H1 (cell line): ENCODE measurements around the gene TRIM58. TPM values are rescaled to one million over a fixed set of nuclear protein-coding genes. Genes with fewer than 3 reads are reported as not detected.

Experiments
- CBX5 ChIP-seq: fragments of 300-800, 300-1000 bp; sonication (generic); IDR thresholded peaks from 2 replicates; pipeline ENCODE4 v1.7.1; 2016; ENCODE audit warnings: antibody characterized with exemption, low read length, low read depth
- CBX8 ChIP-seq: fragments of 300-800, 300-1000 bp; sonication (generic); IDR thresholded peaks from 2 replicates; pipeline ENCODE4 v1.7.1; 2016; ENCODE audit warnings: low read depth, low read length, borderline replicate concordance
- CHD7 ChIP-seq: fragments of 300-600 bp; sonication (generic); IDR thresholded peaks from 2 replicates; pipeline ENCODE4 v1.7.1; 2012; ENCODE audit warnings: low read length, moderate library complexity, mild to moderate bottlenecking, inconsistent platforms; ENCODE audit not compliant: insufficient replicate concordance
- CTBP2 ChIP-seq: IDR thresholded peaks from 2 replicates; pipeline ENCODE4 v1.7.0; 2011; ENCODE audit warnings: borderline replicate concordance, mild to moderate bottlenecking, moderate library complexity, mixed read lengths, low read length; ENCODE audit not compliant: insufficient read depth, insufficient read length
- EP300 ChIP-seq, 2 experiments: IDR thresholded peaks; 1 replicate in 1 of 2; 2 replicates in 1 of 2; pipeline ENCODE4 v1.6.1; 2011 to 2012; ENCODE audit warnings: low read depth in 2 of 2, low read length in 2 of 2, mild to moderate bottlenecking in 2 of 2, borderline replicate concordance in 1 of 2, inconsistent platforms in 1 of 2, moderate library complexity in 1 of 2
- KDM4A ChIP-seq: IDR thresholded peaks from one replicate; pipeline ENCODE4 v1.7.1; 2012; ENCODE audit warnings: low read depth, mild to moderate bottlenecking, moderate library complexity, low read length, inconsistent platforms; ENCODE audit not compliant: severe bottlenecking
- NANOG ChIP-seq: IDR thresholded peaks from 2 replicates; pipeline ENCODE4 v1.6.1; 2011; ENCODE audit warnings: low read length, low read depth, mild to moderate bottlenecking, inconsistent platforms; ENCODE audit not compliant: insufficient read depth, poor library complexity, severe bottlenecking
- NRF1 ChIP-seq: IDR thresholded peaks from 2 replicates; pipeline ENCODE4 v1.6.1; 2011; ENCODE audit warnings: mild to moderate bottlenecking, low read depth, low read length, improper control_type of control experiment
- RAD21 ChIP-seq, 2 experiments: IDR thresholded peaks in 1 of 2; conservative IDR thresholded peaks in 1 of 2; 2 replicates each; pipeline ENCODE4 v1.6.1; 2011; ENCODE audit warnings: low read depth in 2 of 2, low read length in 2 of 2, improper control_type of control experiment in 1 of 2, inconsistent platforms in 1 of 2, mild to moderate bottlenecking in 1 of 2, moderate library complexity in 1 of 2
- YY1 ChIP-seq: IDR thresholded peaks from 2 replicates; pipeline ENCODE4 v1.6.1; 2011; ENCODE audit warnings: low read depth, mild to moderate bottlenecking, low read length
- ZNF274 ChIP-seq: IDR thresholded peaks from 2 replicates; pipeline ENCODE4 v1.7.0; 2012; ENCODE audit warnings: low read length, borderline replicate concordance; ENCODE audit errors: extremely low read depth
- polyA plus RNA-seq, 7 experiments: library from polyadenylated mRNA; depleted of rRNA in 3 of 7; stranded (reverse) in 5 of 7; unstranded in 2 of 7; fragments of >200 nt in 5 of 7; fragments of 200-250 nt in 2 of 7; gene quantifications; 1 replicate in 5 of 7; 2 replicates in 1 of 7; 4 replicates in 1 of 7; pipeline versions ENCODE4 v1.2.1 to v1.2.3, GENCODE V29; 2011 to 2013; ENCODE audit warnings: missing spikeins in 2 of 7, mixed read lengths in 2 of 7
- total RNA-seq: library from RNA; stranded (reverse); fragmentation: NEBNext Ultra II Directional; extraction: Animal tissue kit (Norgen Biotek cat#: 25700); gene quantifications from 2 replicates; pipeline ENCODE4 v1.2.1, GENCODE V29; 2021

Gene TRIM58
- total and polyA plus RNA-seq, 2 of the 8 experiments (the other 6 are each of a cell fraction or from before 2014, with no cell fraction given), result 2.8 TPM; not detected in 1

- TF ChIP-seq CHD7 (no peak), EP300 (IDR thresholded peaks at IDR 0.05; ENCODE audit: borderline replicate concordance in 1 of 2, low read depth in 2 of 2, low read length in 2 of 2) (no peak), CTBP2 (no peak), YY1 (no peak), CBX5 (no peak), NANOG (no peak), RAD21 (IDR thresholded peaks at IDR 0.05 in 1 of 2, conservative IDR thresholded peaks at IDR 0.05 in 1 of 2; ENCODE audit: low read depth in 2 of 2, low read length in 2 of 2) (no peak), ZNF274 (no peak), CBX8 (no peak), KDM4A (no peak), NRF1 (no peak)
Measured at GRCh38 chr1:247812637-247813036, 44.4 kb upstream of the TRIM58 start (continued).
